Activated naive CD4-positive, alpha-beta T cell treated with anti-CD3 and anti-CD28 coated beads, Interleukin-2, amount 50 U/mL, for 72 hours (primary cell): ENCODE data around the gene FZD4. TPM values are rescaled to one million over a fixed set of nuclear protein-coding genes. Genes with fewer than 3 reads are reported as not detected.
A peak's percentile ranks its signal among the peaks of the same experiment; 100 is the strongest.
"Not testable (repeated sequence)": the region's sequence is repeated elsewhere in the genome, so short reads cannot be mapped to it uniquely, and the experiment has no call there.

Experiments used
- ATAC-seq, 2 donors: fragments of 150-1000 bp; cut with Tn5 transposase; 2 replicates each; pipeline ENCODE4 v1.10.0; 2021; ENCODE audit warnings: mild to moderate bottlenecking in 2 of 2, moderate library complexity in 2 of 2
- DNase-seq, 2 donors: peaks; one replicate each; pipeline ENCODE4 v3.0.0; 2021 to 2022; ENCODE audit warnings: low spot score in 2 of 2
- H3K27ac Mint-ChIP-seq, 2 donors: one replicate each; pipeline ENCODE4 v1.8.0; 2022; ENCODE audit warnings: mild to moderate bottlenecking in 2 of 2, mixed read lengths in 2 of 2
- H3K36me3 Mint-ChIP-seq, 2 donors: one replicate each; pipeline ENCODE4 v1.8.0; 2022; ENCODE audit warnings: mixed read lengths in 2 of 2
- H3K9me3 Mint-ChIP-seq, 2 donors: one replicate each; pipeline ENCODE4 v1.8.0; 2022; ENCODE audit warnings: mixed read lengths in 2 of 2
- total RNA-seq, 2 donors: library from RNA; stranded (reverse); gene quantifications; one replicate each; pipeline ENCODE4 v1.2.3, GENCODE V29; 2022

FZD4 gene
- under 1 TPM; 0.05 to 0.16 TPM for total RNA-seq

DNA sequence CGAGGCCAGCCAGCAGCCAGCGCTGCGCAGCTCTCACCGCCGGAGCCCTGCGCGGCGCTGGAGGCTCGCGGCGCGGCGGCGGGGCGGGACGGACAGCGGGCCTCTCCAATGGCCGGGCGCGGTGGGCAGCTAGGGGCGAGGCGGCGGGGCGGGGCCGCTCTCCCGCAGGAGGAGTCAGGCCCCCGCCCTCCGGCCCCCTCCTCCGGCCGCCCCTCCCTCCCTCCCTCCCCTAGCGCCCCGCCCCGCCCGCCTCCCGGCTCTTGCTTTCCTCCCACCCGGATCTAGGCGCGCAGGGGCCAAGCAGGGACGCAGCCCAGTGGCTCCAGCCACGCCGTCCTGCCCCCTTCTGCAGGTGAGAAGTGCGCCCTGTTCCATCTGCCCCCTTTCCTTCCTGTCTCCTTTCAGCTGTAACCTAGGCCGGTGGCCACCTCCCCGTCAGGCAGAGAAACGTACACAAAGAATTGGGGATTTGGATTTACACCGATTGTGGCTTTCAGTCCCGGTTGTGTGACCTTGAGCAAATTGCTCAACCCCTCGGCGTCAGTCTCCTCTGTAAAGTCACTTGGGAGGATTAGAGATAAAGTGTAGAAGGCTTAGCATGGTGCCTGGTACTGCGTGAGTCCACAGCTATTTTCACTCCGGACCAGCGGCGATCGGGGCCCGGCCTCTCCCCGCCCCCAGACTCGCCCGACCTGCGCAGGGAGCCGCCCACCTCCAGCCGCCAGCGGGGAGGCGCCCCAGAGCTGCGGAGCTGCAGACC is at the start of gene FZD4:
Gene FZD4 (minus strand): TSS at position 35 of the 760 bp plus-strand sequence. CDS start 310 bp downstream, outside the sequence.
- Mint-ChIP-seq H3K27ac (no peak within 1 kb of the TSS), H3K9me3 (no peaks in the 10 kb centered on the region), H3K36me3 (no peaks in the 10 kb centered on the region)
- ATAC-seq (peak; percentile 84 to 94), DNase-seq (peak in 1 of 2 donors; percentile 62)

DNA sequence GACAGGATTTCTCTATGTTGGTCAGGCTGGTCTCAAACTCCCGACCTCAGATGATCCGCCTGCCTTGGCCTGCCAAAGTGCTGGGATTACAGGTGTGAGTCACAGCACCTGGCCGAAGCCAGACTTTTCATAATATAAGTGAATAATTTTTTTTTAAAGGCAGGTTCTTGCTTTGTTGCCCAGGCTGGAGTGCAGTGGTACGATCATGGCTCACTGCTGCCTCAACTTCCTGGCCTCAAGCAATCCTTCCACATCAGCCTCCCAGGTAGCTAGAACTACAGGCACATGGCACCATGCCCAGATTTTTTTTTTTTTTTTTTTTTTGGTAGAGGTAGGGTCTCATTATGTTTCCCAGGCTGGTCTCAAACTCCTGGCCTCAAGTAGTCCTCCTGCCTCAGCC is 49.1 kb upstream of the FZD4 start:
- H3K36me3 Mint-ChIP-seq, DNase-seq, H3K9me3 Mint-ChIP-seq, ATAC-seq, H3K27ac Mint-ChIP-seq: not testable (repeated sequence)

DNA sequence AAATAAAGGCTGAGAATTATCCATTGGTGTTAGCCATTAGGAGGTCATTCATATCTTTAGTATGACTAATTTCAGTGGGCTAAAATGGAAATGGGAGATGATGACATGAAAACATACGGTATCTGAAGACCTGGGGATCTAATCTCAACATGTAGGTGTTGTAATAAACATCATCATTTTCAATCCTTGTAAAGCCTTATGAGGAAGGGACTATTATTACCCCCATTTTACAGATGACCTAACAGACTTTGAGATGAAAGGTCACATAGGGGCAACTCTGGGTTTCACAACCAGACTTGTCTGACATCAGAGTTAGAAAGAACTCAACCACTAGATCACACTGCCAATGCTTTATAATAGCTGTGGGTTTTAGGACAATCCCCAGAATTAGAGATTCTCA is 47.7 kb upstream of the FZD4 start:
- no peak for DNase-seq
- H3K27ac Mint-ChIP-seq = no peak overlapping the region

DNA sequence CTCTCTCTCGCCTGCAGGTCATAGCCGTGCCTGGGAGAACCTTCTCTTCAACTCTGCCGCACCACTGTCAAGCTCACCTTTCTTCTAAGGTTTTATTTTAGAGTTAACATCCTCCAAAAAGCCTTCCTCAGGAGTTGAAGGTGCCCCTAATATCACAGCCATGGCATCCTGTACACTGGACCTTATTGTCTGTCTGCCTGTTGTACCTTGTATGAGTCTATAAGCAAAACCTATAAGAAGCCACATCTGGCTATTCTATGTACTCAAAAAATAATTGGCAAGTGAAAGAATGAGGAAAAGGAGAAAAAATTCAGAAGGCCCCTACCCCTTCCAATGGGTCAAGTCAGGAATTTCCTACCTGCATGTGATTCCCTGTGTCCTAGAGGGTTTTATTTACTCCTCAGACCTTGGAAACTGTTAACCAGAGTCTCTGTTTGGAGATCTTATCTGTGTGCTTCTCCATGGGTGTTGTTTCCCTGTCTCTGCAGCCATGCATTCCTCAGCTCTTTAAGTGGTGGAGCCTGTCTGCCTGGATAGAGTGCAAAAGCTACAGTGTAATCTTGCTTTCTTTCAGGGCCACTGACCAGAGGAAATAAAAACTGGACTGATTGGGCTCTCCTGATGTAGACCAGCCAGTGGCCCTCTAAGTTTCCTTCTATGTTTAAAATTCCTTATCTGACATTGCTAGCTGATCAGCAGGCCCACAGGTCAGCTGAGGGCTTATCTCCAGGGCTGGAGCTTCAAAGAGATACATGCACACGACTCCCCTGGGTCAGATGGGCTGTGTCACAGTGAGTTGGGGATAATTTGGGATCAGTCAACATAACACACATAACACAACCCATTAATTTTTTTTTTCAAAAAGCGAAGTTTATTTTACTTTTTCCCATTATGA is 44.9 kb upstream of the FZD4 start:
- no peak for DNase-seq
- Mint-ChIP-seq H3K9me3 (no peaks in the 10 kb centered on the region), H3K36me3 (no peaks in the 10 kb centered on the region), H3K27ac (peak overlapping the region in 1 of 2 donors; percentile 31)
- ATAC-seq = no peak

More for the DNA sequence above, 47.7 kb upstream of the FZD4 start:
- no peak for ATAC-seq
- Mint-ChIP-seq H3K9me3 (no peaks in the 10 kb centered on the region), H3K36me3 (no peaks in the 10 kb centered on the region)

GRCh38 chr11:86999388-86999787 is 44.2 kb upstream of the FZD4 start:
- Mint-ChIP-seq H3K36me3 (no peaks in the 10 kb centered on the region), H3K9me3 (no peaks in the 10 kb centered on the region), H3K27ac (peak overlapping the region in 1 of 2 donors; percentile 31)
- no peak for DNase-seq
- ATAC-seq = no peak

GRCh38 chr11:86996953-86997570 is 41.9 kb upstream of the FZD4 start:
- Mint-ChIP-seq H3K9me3 (no peaks in the 10 kb centered on the region), H3K27ac (no peak overlapping the region), H3K36me3 (no peaks in the 10 kb centered on the region)
- no peak for DNase-seq
- ATAC-seq = no peak

DNA sequence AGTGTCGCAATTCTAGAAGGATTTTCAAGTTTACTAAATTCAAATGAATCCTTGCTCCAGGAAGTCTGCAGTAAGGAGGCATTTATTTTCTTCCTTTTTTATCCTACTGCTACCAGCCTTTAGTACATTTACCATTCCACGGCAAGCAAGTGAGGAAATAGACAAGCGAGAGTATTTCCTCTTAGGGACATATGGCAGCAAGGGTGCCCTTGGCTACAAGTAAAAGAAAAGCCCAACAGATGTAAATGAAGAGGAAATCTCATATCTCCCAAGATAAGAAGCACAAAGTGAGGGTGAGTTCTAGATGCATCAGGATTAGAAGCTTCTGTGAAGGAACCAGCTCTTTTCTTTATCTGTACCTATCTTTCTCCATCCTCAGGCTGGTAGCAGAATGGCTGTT is 37.8 kb upstream of the FZD4 start:
- no peak overlapping the region for H3K27ac Mint-ChIP-seq
- no peaks in the 10 kb centered on the region for H3K9me3 Mint-ChIP-seq
- no peak for ATAC-seq

GRCh38 chr11:86992340-86992739 is 37.1 kb upstream of the FZD4 start:
- H3K27ac Mint-ChIP-seq, DNase-seq: not testable (repeated sequence)

More for the DNA sequence above, 37.8 kb upstream of the FZD4 start:
- no peak for DNase-seq
- no peaks in the 10 kb centered on the region for H3K36me3 Mint-ChIP-seq

GRCh38 chr11:86991341-86991740 is 36.1 kb upstream of the FZD4 start:
- Mint-ChIP-seq H3K27ac (no peak overlapping the region), H3K9me3 (no peaks in the 10 kb centered on the region), H3K36me3 (no peaks in the 10 kb centered on the region)
- ATAC-seq (no peak), DNase-seq (no peak)

More at GRCh38 chr11:86992340-86992739, 37.1 kb upstream of the FZD4 start:
- not testable (repeated sequence) for H3K9me3 Mint-ChIP-seq, H3K36me3 Mint-ChIP-seq, ATAC-seq

DNA sequence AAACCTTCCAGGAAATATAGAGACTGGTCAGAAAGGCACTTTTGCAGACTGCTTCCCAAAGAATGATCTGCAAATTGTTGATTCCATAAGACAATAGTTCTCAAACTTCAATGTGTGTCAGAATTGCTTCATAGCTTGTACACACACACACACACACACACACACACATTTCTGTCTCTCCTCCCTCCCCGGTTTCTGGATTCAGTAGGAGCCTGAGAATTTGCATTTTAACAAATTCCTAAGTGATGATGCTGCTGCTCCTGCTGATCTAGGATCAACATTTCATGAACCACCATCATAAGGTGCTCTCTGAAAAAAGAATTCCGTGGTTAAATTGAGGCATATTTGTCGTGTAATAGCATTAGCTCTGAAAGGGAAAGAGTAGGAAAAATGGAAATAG is 35.3 kb upstream of the FZD4 start:
- no peaks in the 10 kb centered on the region for H3K9me3 Mint-ChIP-seq

GRCh38 chr11:86990031-86990430 is 34.8 kb upstream of the FZD4 start:
- H3K27ac Mint-ChIP-seq = no peak overlapping the region
- DNase-seq (no peak), ATAC-seq (no peak)
- no peaks in the 10 kb centered on the region for H3K36me3 Mint-ChIP-seq
- H3K9me3 Mint-ChIP-seq = no peaks in the 10 kb centered on the region

More for the DNA sequence above, 35.3 kb upstream of the FZD4 start:
- no peak overlapping the region for H3K27ac Mint-ChIP-seq
- H3K36me3 Mint-ChIP-seq = no peaks in the 10 kb centered on the region
- ATAC-seq (no peak), DNase-seq (no peak)

DNA sequence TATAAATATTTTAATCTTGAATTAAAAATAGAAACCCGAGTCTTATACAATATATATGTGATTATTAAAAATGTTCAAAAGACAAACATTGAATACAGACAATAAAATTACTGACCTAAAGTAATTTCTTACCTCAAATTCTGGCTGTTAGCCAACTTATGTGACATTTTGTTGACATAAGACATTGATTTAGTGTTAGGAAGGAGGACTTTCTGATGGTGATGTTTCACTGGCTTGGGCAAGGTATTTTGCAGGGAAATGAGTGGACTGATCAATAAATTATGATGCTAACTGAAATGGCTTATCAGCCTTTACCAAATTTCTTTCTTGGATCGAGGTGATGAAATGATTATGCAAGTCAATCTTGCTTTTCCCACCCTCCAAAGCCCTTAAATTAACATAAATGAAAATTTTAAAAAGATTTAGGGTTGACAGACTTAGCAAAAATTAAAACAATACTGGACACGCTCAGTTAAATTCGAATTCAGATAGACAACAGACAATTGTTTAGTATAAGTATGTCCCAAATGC is 33.2 kb upstream of the FZD4 start:
- no peak for DNase-seq
- H3K36me3 Mint-ChIP-seq = no peaks in the 10 kb centered on the region
- H3K27ac Mint-ChIP-seq = no peak overlapping the region
- no peak for ATAC-seq
- no peaks in the 10 kb centered on the region for H3K9me3 Mint-ChIP-seq

DNA sequence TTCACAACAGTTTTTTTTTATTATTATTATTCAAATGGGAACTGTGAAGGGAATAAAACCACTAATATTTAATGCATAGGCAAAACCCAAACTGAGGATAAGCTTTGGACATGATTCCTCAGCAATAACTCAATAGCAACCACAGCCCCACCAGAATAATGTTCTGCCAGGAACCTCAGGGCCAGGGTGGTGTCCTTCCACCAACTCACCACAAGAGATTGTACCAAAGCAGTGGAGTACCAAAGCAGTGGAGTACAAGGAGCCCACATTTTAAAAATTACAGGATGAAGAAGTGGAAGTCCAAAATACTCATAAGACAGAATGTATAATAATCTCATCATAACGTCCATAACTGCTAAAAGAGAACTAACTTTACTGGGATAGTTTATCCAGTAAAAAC is 32.5 kb upstream of the FZD4 start:
- DNase-seq (no peak), ATAC-seq (no peak)
- no peaks in the 10 kb centered on the region for H3K36me3 Mint-ChIP-seq
- no peaks in the 10 kb centered on the region for H3K9me3 Mint-ChIP-seq
- no peak overlapping the region for H3K27ac Mint-ChIP-seq

- DNase-seq = no peak
- no peak overlapping the region for H3K27ac Mint-ChIP-seq
- no peaks in the 10 kb centered on the region for H3K9me3 Mint-ChIP-seq
These were observed 29.5 kb upstream of the FZD4 start for GRCh38 chr11:86984701-86985100.

DNA sequence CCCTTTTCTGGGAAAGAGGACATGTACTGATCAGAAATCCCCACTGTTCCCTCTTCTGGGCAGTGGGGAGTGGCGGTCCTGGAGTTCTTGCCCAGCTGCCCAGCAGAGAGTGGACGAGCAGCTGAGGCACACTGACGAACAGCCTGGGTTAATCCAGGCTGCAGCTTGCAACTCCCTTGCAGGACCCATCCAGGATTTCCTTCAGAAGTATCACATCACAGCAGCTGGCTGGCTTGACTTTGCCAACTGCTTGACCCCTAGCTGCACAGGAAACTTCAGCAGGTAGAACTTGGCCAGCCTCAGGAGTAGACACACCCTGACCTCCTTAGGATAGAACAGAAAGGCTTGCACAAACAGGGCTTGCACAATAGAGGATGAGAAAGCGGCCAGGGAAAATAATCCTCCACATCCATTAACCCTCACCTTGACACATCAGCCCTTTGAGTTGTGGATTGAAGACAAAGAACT is 27.9 kb upstream of the FZD4 start:
- ATAC-seq (no peak), DNase-seq (no peak)
- H3K9me3 Mint-ChIP-seq = no peaks in the 10 kb centered on the region
- no peak overlapping the region for H3K27ac Mint-ChIP-seq
- H3K36me3 Mint-ChIP-seq = no peaks in the 10 kb centered on the region

More at GRCh38 chr11:86984701-86985100, 29.5 kb upstream of the FZD4 start:
- ATAC-seq = no peak
- H3K36me3 Mint-ChIP-seq = no peaks in the 10 kb centered on the region

- ATAC-seq = no peak
- Mint-ChIP-seq H3K27ac (no peak overlapping the region), H3K36me3 (no peaks in the 10 kb centered on the region), H3K9me3 (no peaks in the 10 kb centered on the region)
- DNase-seq = no peak
These were observed 26.8 kb upstream of the FZD4 start for GRCh38 chr11:86981777-86982540.
